AG10803 (cell line): Measurements from ENCODE around the gene CDK14.

Experiments
- DNase-seq: peaks from one replicate; pipeline ENCODE4 v3.0.0; 2010; ENCODE audit warnings: low read depth
- H3K4me3 ChIP-seq: 2 replicates; pipeline ENCODE4 v1.5.1; 2011; ENCODE audit warnings: mild to moderate bottlenecking, low read length, control low read depth
- TF ChIP-seq, protein P1 (sequence below): conservative IDR thresholded peaks from 2 replicates; pipeline ENCODE4 v1.5.1; 2011; ENCODE audit warnings: mild to moderate bottlenecking, low read length, control low read depth, inconsistent platforms

Gene CDK14

GRCh38 chr7:90951229-90951628 lies 355.1 kb downstream of the CDK14 start:
- TF ChIP-seq, protein P1, sequence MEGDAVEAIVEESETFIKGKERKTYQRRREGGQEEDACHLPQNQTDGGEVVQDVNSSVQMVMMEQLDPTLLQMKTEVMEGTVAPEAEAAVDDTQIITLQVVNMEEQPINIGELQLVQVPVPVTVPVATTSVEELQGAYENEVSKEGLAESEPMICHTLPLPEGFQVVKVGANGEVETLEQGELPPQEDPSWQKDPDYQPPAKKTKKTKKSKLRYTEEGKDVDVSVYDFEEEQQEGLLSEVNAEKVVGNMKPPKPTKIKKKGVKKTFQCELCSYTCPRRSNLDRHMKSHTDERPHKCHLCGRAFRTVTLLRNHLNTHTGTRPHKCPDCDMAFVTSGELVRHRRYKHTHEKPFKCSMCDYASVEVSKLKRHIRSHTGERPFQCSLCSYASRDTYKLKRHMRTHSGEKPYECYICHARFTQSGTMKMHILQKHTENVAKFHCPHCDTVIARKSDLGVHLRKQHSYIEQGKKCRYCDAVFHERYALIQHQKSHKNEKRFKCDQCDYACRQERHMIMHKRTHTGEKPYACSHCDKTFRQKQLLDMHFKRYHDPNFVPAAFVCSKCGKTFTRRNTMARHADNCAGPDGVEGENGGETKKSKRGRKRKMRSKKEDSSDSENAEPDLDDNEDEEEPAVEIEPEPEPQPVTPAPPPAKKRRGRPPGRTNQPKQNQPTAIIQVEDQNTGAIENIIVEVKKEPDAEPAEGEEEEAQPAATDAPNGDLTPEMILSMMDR, result no peak
- DNase-seq, result no peak
- no peak overlapping the region for H3K4me3 ChIP-seq

DNA sequence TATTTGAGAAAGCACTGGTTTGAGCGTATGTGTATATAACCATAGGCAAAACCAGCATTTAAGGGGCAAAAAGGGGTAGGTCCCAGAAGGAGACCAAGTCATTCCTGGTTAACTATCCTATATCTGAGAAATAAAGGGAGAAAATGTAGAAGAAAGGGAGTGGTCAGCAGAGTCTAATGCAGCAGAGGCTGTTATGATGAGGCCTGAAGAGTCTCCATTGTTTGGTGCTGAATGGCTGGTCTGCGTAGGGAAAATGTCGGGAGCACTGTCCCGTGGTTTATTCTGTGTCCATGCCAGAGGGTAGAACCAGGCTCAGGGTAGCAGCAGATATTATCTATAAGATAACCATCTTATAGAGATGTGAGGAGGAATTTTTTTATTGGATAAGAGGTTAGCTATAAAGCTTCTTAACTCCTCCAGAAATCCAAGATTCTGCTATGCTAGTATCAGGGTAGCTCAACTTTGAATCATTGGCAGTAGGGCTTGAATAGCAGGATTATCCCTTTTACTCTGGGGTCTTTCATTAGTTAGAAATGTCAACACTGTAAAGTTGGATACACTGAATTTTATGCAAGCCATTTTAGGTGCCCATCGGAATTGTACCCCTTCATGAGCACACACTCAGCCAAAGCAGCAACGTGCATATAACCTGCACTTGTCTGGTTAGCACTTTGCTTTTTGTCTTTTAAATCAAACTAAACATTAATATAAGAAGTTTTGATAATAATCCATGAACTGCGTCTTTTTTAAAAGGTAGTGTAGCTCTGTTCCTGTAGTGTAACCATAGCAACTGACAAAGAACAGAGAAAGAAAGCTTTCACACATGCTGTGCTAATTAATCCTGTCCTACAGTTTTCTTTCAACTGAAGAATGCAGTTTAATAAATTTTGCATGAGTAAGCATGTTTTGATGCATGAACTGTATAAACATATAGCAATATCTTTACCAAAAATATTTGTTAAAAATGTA lies 356.1 kb downstream of the CDK14 start:
- TF ChIP-seq, protein P1, result no peak
- peak; percentile 59 for DNase-seq
- H3K4me3 ChIP-seq, result no peak overlapping the region

- TF ChIP-seq, protein P1, result no peak
- no peak for DNase-seq
- no peak overlapping the region for H3K4me3 ChIP-seq
Observed at GRCh38 chr7:90955641-90956207, 359.6 kb downstream of the CDK14 start.

GRCh38 chr7:90957883-90958282 lies 361.8 kb downstream of the CDK14 start:
- DNase-seq, result no peak
- H3K4me3 ChIP-seq, result no peak overlapping the region
- TF ChIP-seq, protein P1, result no peak

GRCh38 chr7:90958647-90959046 lies 362.5 kb downstream of the CDK14 start:
- TF ChIP-seq, protein P1, result no peak
- peak; percentile 92 for DNase-seq
- no peak overlapping the region for H3K4me3 ChIP-seq

DNA sequence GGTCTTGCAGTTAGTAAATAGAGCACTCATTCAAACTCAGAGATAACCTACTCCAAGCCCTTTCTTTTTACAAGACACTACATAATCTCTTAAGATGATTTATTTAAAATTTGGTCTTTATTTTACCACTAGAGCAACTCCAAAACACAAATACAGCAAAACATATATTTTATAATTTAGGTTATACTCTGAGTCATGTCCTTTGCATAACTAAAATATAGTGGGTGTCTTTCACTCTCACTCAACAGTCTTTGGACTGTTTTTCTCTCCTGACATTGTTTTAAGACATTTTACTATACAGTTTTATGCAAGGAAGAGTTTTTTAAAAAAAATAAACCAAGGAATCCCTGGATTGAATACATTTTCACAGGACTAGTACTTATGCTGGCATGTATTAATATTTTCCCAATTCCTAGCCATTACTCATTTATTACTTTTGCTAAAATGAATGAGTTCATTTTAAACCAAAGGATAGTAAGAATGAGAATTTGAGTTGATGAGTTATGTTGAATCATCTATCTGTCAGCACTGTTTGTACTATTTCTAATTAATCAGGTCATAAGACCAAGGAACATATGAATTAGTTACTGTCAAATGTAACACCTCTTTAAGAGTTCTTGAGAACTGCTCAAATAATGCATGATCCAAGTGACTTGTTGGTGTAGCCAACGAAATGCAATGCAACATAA lies 365.1 kb downstream of the CDK14 start:
- no peak for DNase-seq
- H3K4me3 ChIP-seq, result no peak overlapping the region
- TF ChIP-seq, protein P1, result no peak
